Measurements from ENCODE around the gene TMEM270. TPM values are rescaled to one million over a fixed set of nuclear protein-coding genes. Genes with fewer than 3 reads are reported as not detected.

Gene TMEM270
- total RNA-seq, 4 donors from 2014 or later: not detected

- Histone ChIP-seq H3K27ac (no peak overlapping the region), H3K4me3 (no peak overlapping the region), H3K4me1 (peaks cover 0 to 28% (median 6%) of the 10 kb centered on the region in 3 donors), H3K36me3 (no peaks in the 10 kb centered on the region), H3K27me3 (no peaks in the 10 kb centered on the region), H3K9me3 (no peaks in the 10 kb centered on the region)
- 83 to 84% methylated on average over 1 to 7 of the region's 22 CpGs for WGBS, 2 donors (ENCODE audit: low coverage in 1 of 2)
- no peak for TF ChIP-seq POLR2AphosphoS5 (IDR thresholded peaks at IDR 0.05)
- TF ChIP-seq POLR2A (IDR thresholded peaks at IDR 0.05): no peak
- TF ChIP-seq EP300 (IDR thresholded peaks at IDR 0.05): no peak
- no peak for TF ChIP-seq CTCF (IDR thresholded peaks at IDR 0.05)
- no peak for ATAC-seq
Observed at GRCh38 chr7:73839743-73840714, 20.9 kb upstream of the TMEM270 start.

DNA sequence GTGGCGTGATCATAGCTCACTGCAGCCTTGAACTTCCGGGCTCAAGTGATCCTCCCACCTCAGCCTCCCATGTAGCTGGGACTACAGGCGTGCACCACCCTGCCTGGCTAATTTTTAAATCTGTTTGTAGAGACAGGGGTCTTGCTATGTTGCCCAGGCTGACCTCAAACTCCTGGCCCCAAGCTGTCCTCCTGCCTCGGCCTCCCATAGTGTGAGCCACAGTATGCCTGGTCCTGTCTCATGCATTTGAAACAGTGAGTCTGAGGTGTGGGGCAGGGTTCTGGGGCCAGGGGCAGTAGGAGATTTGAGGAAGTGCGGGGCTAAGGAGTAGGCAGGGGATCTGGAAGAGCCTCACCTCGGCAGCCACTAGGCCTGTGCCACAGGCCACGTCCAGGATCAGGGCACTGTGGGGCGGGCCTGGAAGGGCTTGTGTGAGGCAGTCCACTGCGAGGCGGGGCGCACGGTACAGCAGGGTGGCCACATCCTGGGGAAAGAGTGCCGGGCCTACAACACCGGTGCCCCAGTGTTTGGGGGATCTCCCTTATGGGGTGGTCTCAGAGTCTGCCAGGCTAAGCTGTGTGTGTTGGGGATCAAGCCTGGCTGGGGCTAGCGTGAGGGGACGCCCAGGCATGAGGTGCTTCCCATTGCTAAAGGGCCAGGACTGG, 20.1 kb upstream of the TMEM270 start:
- Histone ChIP-seq H3K27me3 (no peaks in the 10 kb centered on the region), H3K4me3 (no peak overlapping the region), H3K27ac (no peak overlapping the region), H3K36me3 (no peaks in the 10 kb centered on the region), H3K9me3 (no peaks in the 10 kb centered on the region), H3K4me1 (peaks cover 0 to 28% (median 6%) of the 10 kb centered on the region in 3 donors)
- ATAC-seq: no peak
- 97% methylated on average over 9 of the region's 16 CpGs; no CpG with 5 or more reads in 1 of the 2 donors for WGBS, 2 donors (ENCODE audit: low coverage in 1 of 2)
- TF ChIP-seq CTCF (IDR thresholded peaks at IDR 0.05) (no peak), POLR2A (IDR thresholded peaks at IDR 0.05) (no peak), EP300 (IDR thresholded peaks at IDR 0.05) (no peak), POLR2AphosphoS5 (IDR thresholded peaks at IDR 0.05) (no peak)

DNA sequence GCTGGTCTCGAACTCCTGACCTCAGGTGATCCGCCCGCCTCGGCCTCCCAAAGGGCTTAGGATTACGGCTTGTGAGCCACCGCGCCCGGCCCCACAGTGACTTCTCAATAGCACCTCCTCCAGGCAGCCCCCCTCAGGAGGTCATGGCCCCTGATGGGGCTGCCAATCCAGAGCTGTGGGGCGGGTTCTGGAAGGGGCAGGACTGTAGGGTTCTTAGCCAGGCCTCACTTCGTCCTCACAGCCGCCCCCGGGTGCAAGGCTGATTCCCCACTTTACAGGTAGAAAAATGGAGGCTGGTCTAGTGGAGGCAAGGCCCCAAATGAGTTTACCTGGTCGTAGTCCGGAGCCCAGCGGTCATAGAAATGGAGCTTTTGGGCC, 19.3 kb upstream of the TMEM270 start:
- 20% methylated on average over 1 of the region's 15 CpGs; no CpG with 5 or more reads in 1 of the 2 donors for WGBS, 2 donors (ENCODE audit: low coverage in 1 of 2)
- Histone ChIP-seq H3K36me3 (no peaks in the 10 kb centered on the region), H3K4me3 (peak overlapping the region; percentile 21 to 70), H3K4me1 (peaks cover 0 to 28% (median 6%) of the 10 kb centered on the region in 3 donors), H3K9me3 (no peaks in the 10 kb centered on the region), H3K27ac (peak overlapping the region in 3 of 4 donors; percentile 78), H3K27me3 (no peaks in the 10 kb centered on the region)
- no peak for TF ChIP-seq EP300 (IDR thresholded peaks at IDR 0.05)
- no peak for TF ChIP-seq POLR2AphosphoS5 (IDR thresholded peaks at IDR 0.05)
- no peak for TF ChIP-seq POLR2A (IDR thresholded peaks at IDR 0.05)
- TF ChIP-seq CTCF (IDR thresholded peaks at IDR 0.05): no peak
- ATAC-seq: peak; percentile 5

- H3K27ac ChIP-seq: peak within 1 kb of the TSS in 3 of 4 donors; percentile 78
- H3K27me3 ChIP-seq: no peaks in the 10 kb centered on the region
- H3K4me1 ChIP-seq: peaks cover 0 to 28% (median 6%) of the 10 kb centered on the region in 3 donors
- WGBS, 2 donors (ENCODE audit: low coverage in 1 of 2): 0% methylated on average over 1 of the region's 45 CpGs; no CpG with 5 or more reads in 1 of the 2 donors
- H3K36me3 ChIP-seq: no peaks in the 10 kb centered on the region
- TF ChIP-seq POLR2A (IDR thresholded peaks at IDR 0.05) (peak; percentile 49 to 53), CTCF (IDR thresholded peaks at IDR 0.05) (no peak), POLR2AphosphoS5 (IDR thresholded peaks at IDR 0.05) (peak; percentile 53), EP300 (IDR thresholded peaks at IDR 0.05) (no peak)
- peak; percentile 98 for ATAC-seq
- peak within 1 kb of the TSS; percentile 21 to 70 for H3K4me3 ChIP-seq
- no peaks in the 10 kb centered on the region for H3K9me3 ChIP-seq
Observed at GRCh38 chr7:73842067-73842976, 18.6 kb upstream of the TMEM270 start, which contains the start of gene METTL27. TSS of gene METTL27 (minus strand) at chr7:73842516. CDS start at chr7:73842140, 376 bp downstream.

Measured in gastroesophageal sphincter (tissue), 4 donors.